Fibroblast of lung (primary cell): ENCODE data around the gene IBTK.
"Not testable (repeated sequence)": the region's sequence is repeated elsewhere in the genome, so short reads cannot be mapped to it uniquely, and the experiment has no call there.

ENCODE experiments used
- CTCF ChIP-seq, 2 donors: IDR thresholded peaks in 1 of 2; conservative IDR thresholded peaks in 1 of 2; 1 replicate in 1 of 2; 2 replicates in 1 of 2; pipeline ENCODE4 v1.5.1; 2011 to 2012; ENCODE audit warnings: low read length in 2 of 2, control low read depth in 1 of 2, inconsistent platforms in 1 of 2, low read depth in 1 of 2, mild to moderate bottlenecking in 1 of 2
- EZH2 ChIP-seq: IDR thresholded peaks from 2 replicates; pipeline ENCODE4 v1.5.1; 2012; ENCODE audit warnings: low read length, control low read depth, mild to moderate bottlenecking; ENCODE audit errors: missing control alignments

GRCh38 chr6:82197245-82197644 is 50.3 kb downstream of the IBTK start:
- TF ChIP-seq CTCF (conservative IDR thresholded peaks at IDR 0.05 in 1 of 2, IDR thresholded peaks at IDR 0.05 in 1 of 2; ENCODE audit: low read depth in 1 of 2, low read length in 2 of 2); EZH2: not testable (repeated sequence)
